ENCODE data around the gene KRT222.

The KRT222 gene

GRCh38 chr17:40615841-40616476 lies 49.0 kb downstream of the KRT222 start:
- no peak overlapping the region for H3K4me3 ChIP-seq (ENCODE audit: extremely low read depth, insufficient read depth, low read length, poor library complexity, severe bottlenecking)
- no peak overlapping the region for H3K27ac ChIP-seq (ENCODE audit: low read depth, low read length, severe bottlenecking)
- 84 to 93% methylated on average over 6 to 8 of the region's 10 CpGs for WGBS, 2 experiments (ENCODE audit: insufficient coverage in 2 of 2)
- no peaks in the 10 kb centered on the region for H3K4me1 ChIP-seq (ENCODE audit: control insufficient read depth, insufficient read depth, low read length, poor library complexity, severe bottlenecking)
- H3K36me3 ChIP-seq (ENCODE audit: control insufficient read depth, insufficient read depth, low read length) = no peaks in the 10 kb centered on the region
- no peaks in the 10 kb centered on the region for H3K9me3 ChIP-seq (ENCODE audit: control insufficient read depth, low read length)

GRCh38 chr17:40615068-40615840 lies 49.7 kb downstream of the KRT222 start:
- no peaks in the 10 kb centered on the region for H3K4me1 ChIP-seq (ENCODE audit: control insufficient read depth, insufficient read depth, low read length, poor library complexity, severe bottlenecking)
- H3K36me3 ChIP-seq (ENCODE audit: control insufficient read depth, insufficient read depth, low read length) = no peaks in the 10 kb centered on the region
- WGBS, 2 experiments (ENCODE audit: insufficient coverage in 2 of 2) = 76 to 87% methylated on average over 5 of the region's 7 CpGs
- no peak overlapping the region for H3K27ac ChIP-seq (ENCODE audit: low read depth, low read length, severe bottlenecking)
- no peak overlapping the region for H3K4me3 ChIP-seq (ENCODE audit: extremely low read depth, insufficient read depth, low read length, poor library complexity, severe bottlenecking)
- H3K9me3 ChIP-seq (ENCODE audit: control insufficient read depth, low read length) = no peaks in the 10 kb centered on the region

- Histone ChIP-seq H3K27ac (ENCODE audit: low read depth, low read length, severe bottlenecking) (no peak overlapping the region), H3K36me3 (ENCODE audit: control insufficient read depth, insufficient read depth, low read length) (no peaks in the 10 kb centered on the region), H3K4me1 (ENCODE audit: control insufficient read depth, insufficient read depth, low read length, poor library complexity, severe bottlenecking) (no peaks in the 10 kb centered on the region), H3K4me3 (ENCODE audit: extremely low read depth, insufficient read depth, low read length, poor library complexity, severe bottlenecking) (no peak overlapping the region), H3K9me3 (ENCODE audit: control insufficient read depth, low read length) (no peaks in the 10 kb centered on the region)
- WGBS, 2 experiments (ENCODE audit: insufficient coverage in 2 of 2) = 89% methylated on average over 9 to 13 of the region's 13 CpGs
Observed at GRCh38 chr17:40614431-40615067, 50.4 kb downstream of the KRT222 start.

- WGBS, 2 experiments (ENCODE audit: insufficient coverage in 2 of 2) = 92 to 93% methylated on average over 4 of the region's 5 CpGs
- Histone ChIP-seq H3K9me3 (ENCODE audit: control insufficient read depth, low read length) (no peaks in the 10 kb centered on the region), H3K27ac (ENCODE audit: low read depth, low read length, severe bottlenecking) (no peak overlapping the region), H3K36me3 (ENCODE audit: control insufficient read depth, insufficient read depth, low read length) (no peaks in the 10 kb centered on the region), H3K4me3 (ENCODE audit: extremely low read depth, insufficient read depth, low read length, poor library complexity, severe bottlenecking) (no peak overlapping the region), H3K4me1 (ENCODE audit: control insufficient read depth, insufficient read depth, low read length, poor library complexity, severe bottlenecking) (no peaks in the 10 kb centered on the region)
Observed at GRCh38 chr17:40613467-40614154, 51.4 kb downstream of the KRT222 start.

GRCh38 chr17:40612599-40613244 lies 52.3 kb downstream of the KRT222 start:
- Histone ChIP-seq H3K27ac (ENCODE audit: low read depth, low read length, severe bottlenecking) (no peak overlapping the region), H3K4me3 (ENCODE audit: extremely low read depth, insufficient read depth, low read length, poor library complexity, severe bottlenecking) (no peak overlapping the region), H3K36me3 (ENCODE audit: control insufficient read depth, insufficient read depth, low read length) (no peaks in the 10 kb centered on the region), H3K4me1 (ENCODE audit: control insufficient read depth, insufficient read depth, low read length, poor library complexity, severe bottlenecking) (no peaks in the 10 kb centered on the region), H3K9me3 (ENCODE audit: control insufficient read depth, low read length) (no peaks in the 10 kb centered on the region)
- 94 to 97% methylated on average over 8 to 10 of the region's 11 CpGs for WGBS, 2 experiments (ENCODE audit: insufficient coverage in 2 of 2)

GRCh38 chr17:40611840-40612474 lies 53.0 kb downstream of the KRT222 start:
- Histone ChIP-seq H3K9me3 (ENCODE audit: control insufficient read depth, low read length) (no peaks in the 10 kb centered on the region), H3K36me3 (ENCODE audit: control insufficient read depth, insufficient read depth, low read length) (no peaks in the 10 kb centered on the region), H3K4me1 (ENCODE audit: control insufficient read depth, insufficient read depth, low read length, poor library complexity, severe bottlenecking) (peaks cover under 1% of the 10 kb centered on the region), H3K4me3 (ENCODE audit: extremely low read depth, insufficient read depth, low read length, poor library complexity, severe bottlenecking) (no peak overlapping the region), H3K27ac (ENCODE audit: low read depth, low read length, severe bottlenecking) (no peak overlapping the region)
- WGBS, 2 experiments (ENCODE audit: insufficient coverage in 2 of 2) = 84 to 96% methylated on average over 2 to 3 of the region's 7 CpGs

- peaks cover 3% of the 10 kb centered on the region for H3K4me1 ChIP-seq (ENCODE audit: control insufficient read depth, insufficient read depth, low read length, poor library complexity, severe bottlenecking)
- no peak overlapping the region for H3K27ac ChIP-seq (ENCODE audit: low read depth, low read length, severe bottlenecking)
- H3K4me3 ChIP-seq (ENCODE audit: extremely low read depth, insufficient read depth, low read length, poor library complexity, severe bottlenecking) = no peak overlapping the region
- no peaks in the 10 kb centered on the region for H3K36me3 ChIP-seq (ENCODE audit: control insufficient read depth, insufficient read depth, low read length)
- WGBS, 2 experiments (ENCODE audit: insufficient coverage in 2 of 2) = 75 to 86% methylated on average over 1 of the region's 2 CpGs
- no peaks in the 10 kb centered on the region for H3K9me3 ChIP-seq (ENCODE audit: control insufficient read depth, low read length)
Observed at GRCh38 chr17:40610359-40610758, 54.6 kb downstream of the KRT222 start.

GRCh38 chr17:40608061-40608581 lies 56.9 kb downstream of the KRT222 start:
- H3K27ac ChIP-seq (ENCODE audit: low read depth, low read length, severe bottlenecking) = no peak overlapping the region
- 87 to 93% methylated on average over 5 of the region's 6 CpGs for WGBS, 2 experiments (ENCODE audit: insufficient coverage in 2 of 2)
- no peak overlapping the region for H3K4me3 ChIP-seq (ENCODE audit: extremely low read depth, insufficient read depth, low read length, poor library complexity, severe bottlenecking)
- H3K9me3 ChIP-seq (ENCODE audit: control insufficient read depth, low read length) = no peaks in the 10 kb centered on the region
- no peaks in the 10 kb centered on the region for H3K36me3 ChIP-seq (ENCODE audit: control insufficient read depth, insufficient read depth, low read length)
- H3K4me1 ChIP-seq (ENCODE audit: control insufficient read depth, insufficient read depth, low read length, poor library complexity, severe bottlenecking) = peaks cover 3% of the 10 kb centered on the region

GRCh38 chr17:40607641-40608040 lies 57.3 kb downstream of the KRT222 start:
- Histone ChIP-seq H3K4me3 (ENCODE audit: extremely low read depth, insufficient read depth, low read length, poor library complexity, severe bottlenecking) (no peak overlapping the region), H3K27ac (ENCODE audit: low read depth, low read length, severe bottlenecking) (no peak overlapping the region), H3K36me3 (ENCODE audit: control insufficient read depth, insufficient read depth, low read length) (no peaks in the 10 kb centered on the region), H3K4me1 (ENCODE audit: control insufficient read depth, insufficient read depth, low read length, poor library complexity, severe bottlenecking) (peaks cover 5% of the 10 kb centered on the region), H3K9me3 (ENCODE audit: control insufficient read depth, low read length) (no peaks in the 10 kb centered on the region)
- 83 to 85% methylated on average over 2 to 4 of the region's 5 CpGs for WGBS, 2 experiments (ENCODE audit: insufficient coverage in 2 of 2)

All from mesodermal cell (in vitro differentiated cells).